ENCODE results near the gene OR51V1. TPM values are rescaled to one million over a fixed set of nuclear protein-coding genes. Genes with fewer than 3 reads are reported as not detected.

The OR51V1 gene
- total and polyA plus RNA-seq, 5 experiments from 2014 or later: not detected

Other genes with a start within 250 kb of the OR51V1 start
- not detected for gene OR51A2, start 245.0 kb downstream of the OR51V1 start, total RNA-seq
- gene OR51A2, start 245.0 kb downstream of the OR51V1 start, polyA plus RNA-seq: not detected
- not detected for gene OR51L1, start 205.8 kb downstream of the OR51V1 start, total RNA-seq
- not detected for gene OR51L1, start 205.8 kb downstream of the OR51V1 start, polyA plus RNA-seq
- gene OR52J3, start 154.2 kb downstream of the OR51V1 start, total RNA-seq: not detected
- gene OR52J3, start 154.2 kb downstream of the OR51V1 start, polyA plus RNA-seq: not detected
- gene OR52E2, start 141.1 kb downstream of the OR51V1 start, total RNA-seq: not detected
- gene OR52E2, start 141.1 kb downstream of the OR51V1 start, polyA plus RNA-seq: not detected
- not detected for gene OR52E1, start 131.1 kb downstream of the OR51V1 start, total RNA-seq
- gene OR52E1, start 131.1 kb downstream of the OR51V1 start, polyA plus RNA-seq: not detected
- not detected for gene OR52A5, start 62.3 kb downstream of the OR51V1 start, total RNA-seq
- not detected for gene OR52A5, start 62.3 kb downstream of the OR51V1 start, polyA plus RNA-seq
- gene OR52A1, start 45.9 kb downstream of the OR51V1 start, total RNA-seq: not detected
- not detected for gene OR52A1, start 45.9 kb downstream of the OR51V1 start, polyA plus RNA-seq
- not detected for gene HBB, start 26.4 kb upstream of the OR51V1 start, total RNA-seq
- gene HBB, start 26.4 kb upstream of the OR51V1 start, polyA plus RNA-seq: under 1 TPM in 2 of 3 donors, not detected in 1; 0.88 to 0.89 TPM
- gene HBD, start 33.8 kb upstream of the OR51V1 start, total RNA-seq: not detected
- gene HBD, start 33.8 kb upstream of the OR51V1 start, polyA plus RNA-seq: not detected
- not detected for gene HBG1, start 49.2 kb upstream of the OR51V1 start, total RNA-seq
- not detected for gene HBG1, start 49.2 kb upstream of the OR51V1 start, polyA plus RNA-seq
- gene HBG2, start 54.1 kb upstream of the OR51V1 start, total RNA-seq: not detected
- not detected for gene HBG2, start 54.1 kb upstream of the OR51V1 start, polyA plus RNA-seq
- gene HBE1, start 69.3 kb upstream of the OR51V1 start, total RNA-seq: not detected
- not detected for gene HBE1, start 69.3 kb upstream of the OR51V1 start, polyA plus RNA-seq
- gene OR51B4, start 101.3 kb upstream of the OR51V1 start, total RNA-seq: not detected
- not detected for gene OR51B4, start 101.3 kb upstream of the OR51V1 start, polyA plus RNA-seq
- gene OR51B2, start 123.6 kb upstream of the OR51V1 start, total RNA-seq: not detected
- not detected for gene OR51B2, start 123.6 kb upstream of the OR51V1 start, polyA plus RNA-seq
- not detected for gene OR51B5, start 142.8 kb upstream of the OR51V1 start, total RNA-seq
- gene OR51B5, start 142.8 kb upstream of the OR51V1 start, polyA plus RNA-seq: not detected
- gene OR51B6, start 150.8 kb upstream of the OR51V1 start, total RNA-seq: not detected
- not detected for gene OR51B6, start 150.8 kb upstream of the OR51V1 start, polyA plus RNA-seq
- not detected for gene OR51M1, start 183.1 kb upstream of the OR51V1 start, total RNA-seq
- not detected for gene OR51M1, start 183.1 kb upstream of the OR51V1 start, polyA plus RNA-seq
- not detected for gene OR51Q1, start 221.4 kb upstream of the OR51V1 start, total RNA-seq
- not detected for gene OR51Q1, start 221.4 kb upstream of the OR51V1 start, polyA plus RNA-seq
- not detected for gene OR51I1, start 240.8 kb upstream of the OR51V1 start, total RNA-seq
- not detected for gene OR51I1, start 240.8 kb upstream of the OR51V1 start, polyA plus RNA-seq
- not detected for gene OR51I2, start 248.6 kb upstream of the OR51V1 start, total RNA-seq
- not detected for gene OR51I2, start 248.6 kb upstream of the OR51V1 start, polyA plus RNA-seq